Superior temporal gyrus (tissue), 1 donor: Measurements from ENCODE around the gene CCDC57.

Experiments used
- DNase-seq: peaks from one replicate; pipeline ENCODE4 v3.0.0-alpha.2; 2016; ENCODE audit errors: extremely low spot score

Gene CCDC57

GRCh38 chr17:82061047-82061925, 151.4 kb downstream of the CCDC57 start:
- DNase-seq, result no peak

GRCh38 chr17:82060614-82061013, 152.0 kb downstream of the CCDC57 start:
- DNase-seq, result no peak

- no peak for DNase-seq
These were observed 152.7 kb downstream of the CCDC57 start for GRCh38 chr17:82060001-82060380.

- DNase-seq, result no peak
These were observed 153.2 kb downstream of the CCDC57 start for GRCh38 chr17:82059272-82060000.

GRCh38 chr17:82058855-82059249, 153.8 kb downstream of the CCDC57 start:
- no peak for DNase-seq

GRCh38 chr17:82058230-82058854, 154.3 kb downstream of the CCDC57 start:
- no peak for DNase-seq

- DNase-seq, result no peak
These were observed 155.7 kb downstream of the CCDC57 start for GRCh38 chr17:82056729-82057621.

GRCh38 chr17:82055965-82056728, 156.5 kb downstream of the CCDC57 start:
- DNase-seq, result no peak

- no peak for DNase-seq
These were observed 157.3 kb downstream of the CCDC57 start for GRCh38 chr17:82055023-82055964.

GRCh38 chr17:82054351-82055022, 158.2 kb downstream of the CCDC57 start:
- no peak for DNase-seq

GRCh38 chr17:82053556-82054263, 158.9 kb downstream of the CCDC57 start:
- DNase-seq, result no peak

GRCh38 chr17:82053130-82053529, 159.5 kb downstream of the CCDC57 start:
- DNase-seq, result no peak

GRCh38 chr17:82052638-82053059, 160.0 kb downstream of the CCDC57 start:
- no peak for DNase-seq

- DNase-seq, result peak; percentile 61
These were observed 160.6 kb downstream of the CCDC57 start, which contains the start of the genes GPS1 and RFNG for GRCh38 chr17:82051776-82052637. TSS of gene GPS1 (plus strand) at chr17:82051898. CDS start at chr17:82051932, 34 bp downstream. TSS of gene RFNG (minus strand) at chr17:82051811. CDS start at chr17:82051766, 45 bp downstream.
